GM18505 (cell line): Measurements from ENCODE around the gene SPATC1L.
"Not testable (repeated sequence)": the region's sequence is repeated elsewhere in the genome, so short reads cannot be mapped to it uniquely, and the experiment has no call there.

Experiments used
- ATAC-seq: cut with Tn5 transposase; IDR thresholded peaks from one replicate; pipeline ENCODE4 v1.9.1; 2021; ENCODE audit not compliant: unreplicated experiment
- POLR2A ChIP-seq: IDR thresholded peaks from 4 replicates; pipeline ENCODE4 v1.6.1; 2011; ENCODE audit warnings: borderline replicate concordance; ENCODE audit not compliant: insufficient read depth, insufficient read length; ENCODE audit errors: extremely low read depth

Gene SPATC1L

DNA sequence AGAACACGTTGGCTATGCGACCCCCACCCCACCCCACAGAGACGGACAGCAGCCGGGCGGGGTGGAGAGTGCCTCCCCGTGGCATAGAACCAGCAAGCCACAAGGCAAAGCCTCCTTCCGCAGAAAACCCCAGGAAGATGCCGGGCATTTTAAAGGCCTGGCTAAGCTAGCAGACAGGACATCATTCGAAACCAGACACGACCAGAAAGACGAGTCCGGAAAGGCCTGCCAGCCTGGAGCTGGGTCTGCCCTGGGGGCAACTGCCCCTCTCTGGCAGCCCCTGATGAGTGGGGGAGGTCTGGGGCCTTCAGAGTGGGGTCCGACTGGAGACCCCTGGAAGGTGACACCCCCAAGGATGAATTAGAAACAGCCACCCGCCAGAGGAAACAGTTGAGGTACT, 37.4 kb downstream of the SPATC1L start:
- TF ChIP-seq POLR2A, result no peak
- ATAC-seq, result no peak

DNA sequence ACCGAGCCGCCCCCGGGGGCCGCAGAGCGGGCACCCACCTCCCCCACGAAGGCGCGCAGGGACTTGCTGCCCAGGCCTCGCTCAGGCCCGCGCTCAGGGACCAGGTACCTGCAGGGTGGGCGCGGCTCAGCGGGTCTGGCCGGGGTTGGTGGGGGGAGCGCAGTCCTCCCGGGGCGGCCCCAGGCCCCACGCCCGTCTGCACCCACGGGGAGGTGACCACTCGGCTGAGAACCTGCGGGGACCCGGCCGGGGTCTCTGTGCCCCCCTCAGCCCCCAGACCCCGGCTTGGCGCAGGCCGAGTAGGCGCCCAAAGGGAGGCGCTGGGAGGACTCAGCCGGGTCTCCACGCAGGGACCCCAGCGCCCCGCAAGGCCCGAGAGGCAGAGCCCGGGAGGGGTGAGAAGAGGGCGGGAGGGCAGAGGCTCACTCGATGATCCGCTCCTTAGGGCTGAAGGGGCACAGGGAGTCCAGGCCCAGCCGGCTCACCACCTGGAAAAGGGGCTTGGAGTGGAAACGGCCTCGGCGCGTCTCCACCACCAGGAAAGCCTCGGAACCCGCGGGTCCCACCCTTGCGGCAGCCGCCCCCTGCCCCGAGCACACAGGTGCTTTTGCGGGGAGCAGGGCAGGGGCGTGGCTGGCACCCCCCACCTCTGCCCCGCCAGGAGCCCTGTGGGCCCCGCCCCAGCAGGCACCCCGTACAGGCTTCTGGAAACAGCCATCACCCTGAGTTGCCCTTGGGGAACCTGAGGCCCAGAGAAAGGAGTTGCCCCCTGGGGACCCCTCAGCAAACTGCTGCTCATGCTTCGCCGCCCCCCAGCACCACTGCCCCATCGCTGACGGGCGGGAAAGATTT, 38.2 kb downstream of the SPATC1L start:
- TF ChIP-seq POLR2A, result no peak
- ATAC-seq, result no peak

DNA sequence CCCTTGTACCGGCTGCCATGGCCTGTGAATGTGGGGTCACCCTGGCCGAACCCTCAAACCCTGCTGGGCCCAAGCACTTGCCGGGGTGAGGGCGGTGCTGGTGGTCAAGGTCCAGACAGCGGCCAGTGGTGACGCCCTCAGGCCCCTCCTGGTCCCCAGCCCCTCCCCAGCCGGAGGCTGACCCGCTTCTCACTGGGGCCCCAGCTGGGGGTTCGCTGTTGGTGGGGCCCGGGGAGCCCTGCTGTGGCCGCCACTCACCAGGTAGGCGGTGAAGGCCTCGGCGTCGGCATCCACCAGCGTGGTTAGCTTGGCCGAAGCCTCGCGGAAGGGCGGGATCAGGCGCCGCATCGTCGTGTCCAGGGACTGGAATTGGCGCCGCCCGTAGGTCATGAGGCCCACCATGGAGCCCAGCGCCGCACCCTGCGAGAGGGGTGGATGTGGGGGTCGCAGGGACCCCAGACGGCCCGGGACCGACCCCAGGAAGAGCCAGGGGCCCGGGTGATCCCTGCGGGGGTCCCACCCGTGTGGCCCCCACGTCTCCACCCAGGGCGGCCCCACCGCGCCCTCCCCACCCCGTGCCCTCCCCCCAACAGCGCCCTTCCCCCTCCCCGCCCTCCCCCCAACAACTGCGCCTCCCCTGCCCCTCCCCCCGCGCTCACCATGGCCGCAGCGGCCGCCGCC, 39.0 kb downstream of the SPATC1L start:
- TF ChIP-seq POLR2A, result no peak
- ATAC-seq, result no peak

DNA sequence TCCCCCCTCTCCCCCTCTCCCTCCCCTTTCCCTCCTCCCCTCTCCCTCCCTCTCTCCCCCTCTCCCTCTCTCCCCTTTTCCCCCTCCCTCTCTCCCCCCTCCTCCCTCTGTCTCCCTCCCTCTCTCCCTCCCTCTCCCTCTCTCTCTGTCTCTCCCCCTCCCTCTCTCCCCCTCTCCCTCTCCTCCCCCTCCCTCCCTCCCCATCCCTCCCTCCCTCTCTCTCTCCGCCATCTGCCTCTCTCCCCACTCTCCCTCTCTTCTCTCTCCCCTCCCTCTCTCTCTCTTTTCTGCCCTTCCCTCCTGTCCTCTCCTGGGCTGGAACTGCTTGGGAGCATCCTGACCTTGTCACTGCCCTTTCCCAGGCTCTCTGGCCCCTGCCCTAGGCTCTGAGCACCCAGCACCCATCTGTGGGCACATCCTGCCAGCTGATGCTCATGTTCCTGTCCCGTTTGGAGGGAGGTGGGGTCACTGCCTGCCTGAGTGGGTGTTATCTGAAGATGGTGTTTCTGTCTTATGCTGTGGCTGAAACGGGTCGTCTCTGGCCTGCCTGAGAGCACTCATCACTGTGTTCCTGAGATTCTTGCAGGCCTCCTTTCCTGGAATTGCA, 39.7 kb downstream of the SPATC1L start:
- no peak for TF ChIP-seq POLR2A
- ATAC-seq, result no peak

DNA sequence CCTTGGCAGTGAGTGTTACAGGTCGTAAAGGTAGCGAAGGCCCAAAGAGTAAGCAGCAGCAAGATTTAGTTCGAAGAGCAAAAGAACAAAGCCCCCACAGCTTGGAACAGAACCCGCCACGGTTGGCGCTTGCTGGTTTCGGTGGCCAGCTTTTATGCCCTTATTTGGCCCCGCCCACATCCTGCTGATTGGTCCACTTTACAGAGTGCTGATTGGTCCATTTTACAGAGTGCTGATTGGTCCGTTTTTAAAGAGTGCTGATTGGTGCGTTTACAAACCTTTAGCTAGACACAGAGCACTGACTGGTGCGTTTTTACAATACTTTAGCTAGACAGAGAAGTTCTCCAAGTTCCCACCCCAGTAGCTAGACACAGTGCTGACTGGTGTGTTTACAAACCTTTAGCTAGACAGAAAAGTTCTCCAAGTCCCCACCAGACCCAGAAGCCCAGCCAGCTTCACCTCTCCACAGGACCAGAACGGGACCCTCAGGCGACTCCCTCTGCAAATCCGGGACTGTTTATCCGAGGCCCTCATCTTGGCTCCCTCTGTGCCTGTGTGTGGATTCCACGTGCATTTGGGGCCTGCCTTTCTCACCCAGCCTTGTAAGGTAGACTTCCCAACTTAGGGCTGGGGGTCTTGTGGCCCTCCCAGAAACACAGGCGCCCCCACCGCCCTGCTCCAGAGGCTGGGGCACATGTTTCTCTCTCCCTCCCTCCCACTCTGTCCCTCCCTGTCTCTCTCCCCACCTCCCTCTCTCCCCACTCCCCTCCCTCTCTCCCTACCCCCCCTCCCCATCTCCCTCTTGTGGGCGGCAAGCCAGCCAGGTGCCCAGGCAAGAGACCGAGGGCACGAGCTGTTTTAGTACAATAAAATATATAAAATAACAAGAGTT, 41.4 kb downstream of the SPATC1L start:
- no peak for ATAC-seq
- TF ChIP-seq POLR2A, result no peak

DNA sequence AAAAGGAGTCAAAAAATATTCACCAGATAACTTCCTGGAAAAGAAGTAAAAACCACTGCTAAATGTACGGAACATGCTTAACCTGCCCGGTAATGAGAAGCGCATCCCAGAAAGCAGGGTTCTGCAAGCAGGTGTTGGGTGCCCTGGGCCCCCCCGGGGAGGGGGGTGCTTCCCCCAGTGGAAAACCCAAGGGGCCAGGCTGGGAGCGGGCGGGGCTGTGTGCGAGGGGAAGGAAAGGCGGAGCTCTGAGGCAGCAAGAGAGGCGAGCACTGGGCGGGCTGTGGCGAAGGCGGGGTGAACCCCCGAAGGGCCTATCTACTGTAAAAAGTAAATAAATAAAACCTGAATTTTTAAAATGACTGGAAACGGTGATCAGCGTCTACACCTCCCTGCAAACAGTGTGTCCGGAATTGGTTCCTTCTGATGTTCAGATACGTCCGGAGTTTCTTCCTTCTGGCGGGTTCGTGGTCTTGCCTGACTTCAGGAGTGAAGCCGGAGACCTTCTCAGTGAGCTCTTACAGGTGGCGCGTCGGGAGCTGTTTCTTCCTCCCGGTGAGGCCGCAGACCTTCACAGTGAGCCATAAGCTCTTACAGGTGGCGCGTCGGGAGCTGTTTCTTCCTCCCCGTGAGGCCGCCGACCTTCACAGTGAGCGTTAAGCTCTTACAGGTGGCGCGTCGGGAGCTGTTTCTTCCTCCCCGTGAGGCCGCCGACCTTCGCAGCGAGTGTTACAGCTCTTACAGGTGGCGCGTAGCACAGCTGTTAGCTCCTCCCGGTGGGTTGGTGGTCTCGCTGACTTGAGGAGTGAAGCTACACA, 42.3 kb downstream of the SPATC1L start:
- ATAC-seq, result no peak
- no peak for TF ChIP-seq POLR2A

DNA sequence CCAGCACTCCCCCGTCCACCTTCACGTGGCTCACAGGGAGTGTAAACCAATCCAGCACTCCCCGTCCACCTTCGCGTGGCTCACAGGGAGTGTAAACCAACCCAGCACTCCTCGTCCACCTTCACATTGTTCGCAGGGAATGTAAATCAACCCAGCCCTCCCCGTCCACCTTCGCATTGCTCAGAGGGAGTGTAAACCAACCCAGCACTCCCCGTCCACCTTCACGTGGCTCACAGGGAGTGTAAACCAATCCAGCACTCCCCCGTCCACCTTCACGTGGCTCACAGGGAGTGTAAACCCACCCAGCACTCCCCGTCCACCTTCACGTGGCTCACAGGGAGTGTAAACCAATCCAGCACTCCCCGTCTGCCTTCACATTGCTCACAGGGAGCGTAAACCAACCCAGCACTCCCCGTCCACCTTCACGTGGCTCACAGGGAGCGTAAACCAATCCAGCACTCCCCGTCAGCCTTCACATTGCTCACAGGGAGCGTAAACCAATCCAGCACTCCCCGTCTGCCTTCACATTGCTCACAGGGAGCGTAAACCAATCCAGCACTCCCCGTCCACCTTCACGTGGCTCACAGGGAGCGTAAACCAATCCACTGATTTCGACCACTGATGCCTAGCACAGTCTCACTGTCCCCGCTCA, 43.8 kb downstream of the SPATC1L start:
- not testable (repeated sequence) for ATAC-seq

DNA sequence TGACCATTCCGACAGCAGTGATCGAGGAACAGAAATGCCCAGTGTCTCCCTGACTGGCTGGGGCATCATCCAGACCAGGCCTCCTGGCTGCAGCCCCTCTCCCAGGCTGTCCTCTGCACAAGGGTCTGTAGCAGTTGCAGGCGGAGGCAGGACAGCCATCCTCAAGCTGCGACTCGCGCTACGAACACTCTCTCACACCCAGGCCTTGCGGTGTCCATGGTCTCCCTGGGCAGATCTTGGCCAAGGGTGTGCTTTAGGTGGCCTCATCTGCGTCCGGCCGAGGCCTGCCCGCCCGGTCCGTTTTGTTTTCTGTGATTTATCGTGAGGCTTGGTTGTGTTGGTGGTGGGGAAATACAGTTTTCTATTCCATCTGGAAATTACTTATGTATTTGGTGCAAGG, 44.6 kb downstream of the SPATC1L start:
- no peak for ATAC-seq
- TF ChIP-seq POLR2A, result no peak

DNA sequence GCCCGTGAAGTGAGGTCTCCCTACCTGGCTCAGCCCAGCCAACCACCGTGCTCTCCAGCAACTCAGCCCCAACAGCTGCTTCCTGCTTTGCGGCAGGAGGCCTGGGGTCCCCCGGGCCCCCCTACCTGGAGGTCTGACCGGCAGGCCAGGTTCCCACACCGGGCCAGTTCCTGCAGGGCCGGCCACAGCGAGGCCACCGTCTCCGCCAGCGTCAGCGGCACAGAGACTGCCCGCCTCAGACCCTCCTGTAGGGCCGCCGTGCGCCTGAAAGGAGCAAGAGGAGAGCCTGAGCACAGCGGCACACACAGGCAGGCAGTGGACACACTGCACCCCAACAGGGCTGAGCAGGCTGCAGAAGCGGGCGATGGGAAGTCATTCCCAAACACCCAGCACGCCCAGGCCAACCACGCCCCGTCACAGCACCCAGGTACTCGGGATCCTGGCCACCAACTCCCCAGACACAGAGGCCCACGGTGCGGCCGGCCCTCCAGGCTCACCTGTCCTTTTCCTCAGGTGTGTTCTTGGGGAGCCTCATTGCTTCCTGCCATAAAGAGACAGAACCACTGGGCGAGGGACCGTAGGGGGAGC, 45.8 kb downstream of the SPATC1L start:
- no peak for TF ChIP-seq POLR2A
- ATAC-seq, result no peak

DNA sequence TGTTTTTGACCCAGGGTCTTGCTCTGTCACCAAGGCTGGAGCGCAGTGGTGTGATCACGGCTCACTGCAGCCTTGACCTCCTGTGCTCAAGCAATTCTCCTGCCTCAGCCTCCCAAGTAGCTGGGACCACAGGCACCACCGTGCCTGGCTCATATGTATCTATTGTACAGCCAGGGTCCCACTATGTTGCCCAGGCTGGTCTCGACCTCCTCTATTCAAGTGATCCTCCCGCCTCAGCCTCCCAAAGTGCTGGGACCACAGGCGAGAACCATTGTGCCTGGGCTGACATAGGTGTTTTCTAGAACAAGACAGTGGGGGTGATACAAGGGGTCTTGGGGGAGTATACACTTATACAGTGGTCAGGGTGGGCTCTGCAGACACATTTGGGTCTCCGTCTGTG, 46.4 kb downstream of the SPATC1L start:
- ATAC-seq, result no peak
- TF ChIP-seq POLR2A, result no peak

DNA sequence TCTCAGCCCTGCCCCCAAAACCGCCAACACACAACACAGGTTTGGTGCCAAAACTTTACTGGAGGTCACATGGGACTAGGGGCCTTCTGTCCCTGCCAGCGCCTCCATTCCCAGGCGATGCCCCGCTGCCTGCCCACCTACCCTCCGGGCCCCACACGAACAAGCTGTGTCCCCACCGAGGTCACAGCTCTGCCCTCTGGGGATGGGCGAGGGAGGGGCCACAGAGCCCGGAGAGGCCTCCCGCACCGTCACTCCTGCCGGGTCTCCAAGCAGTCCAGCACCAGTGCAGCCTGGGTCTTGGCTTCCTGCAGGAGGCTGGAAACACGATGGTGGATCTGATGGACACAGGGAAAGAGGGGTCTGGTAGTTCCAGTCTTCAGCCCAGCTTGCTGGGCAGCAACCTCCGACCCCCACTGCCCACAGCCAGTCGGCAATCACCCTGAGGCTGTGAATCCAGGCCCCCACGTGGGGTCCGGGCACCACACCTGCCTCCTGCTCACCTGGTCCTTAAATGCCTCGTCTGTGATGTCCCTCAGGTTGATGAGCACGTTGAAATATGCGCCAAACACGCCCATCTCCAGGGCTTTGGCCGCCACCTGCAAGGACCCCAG, 47.4 kb downstream of the SPATC1L start:
- no peak for TF ChIP-seq POLR2A
- ATAC-seq, result no peak
